Measurements from ENCODE around the gene GRK1.
"Not testable (repeated sequence)": the region's sequence is repeated elsewhere in the genome, so short reads cannot be mapped to it uniquely, and the experiment has no call there.

Gene GRK1

GRCh38 chr13:113750554-113751399 is 83.8 kb downstream of the GRK1 start:
- DNase-seq, result no peak
- H3K27ac Mint-ChIP-seq, result no peak overlapping the region
- H3K27me3 Mint-ChIP-seq (ENCODE audit: low read depth, poor library complexity), result peaks cover 31% of the 10 kb centered on the region

GRCh38 chr13:113751491-113751890 is 84.5 kb downstream of the GRK1 start:
- no peak for TF ChIP-seq CTCF (IDR thresholded peaks at IDR 0.05)
- Mint-ChIP-seq H3K4me3 (no peak overlapping the region), H3K9me3 (peaks cover 11% of the 10 kb centered on the region), H3K27me3 (ENCODE audit: low read depth, poor library complexity) (peaks cover 35% of the 10 kb centered on the region), H3K36me3 (ENCODE audit: low read depth) (no peaks in the 10 kb centered on the region), H3K27ac (no peak overlapping the region), H3K4me1 (peaks cover 5% of the 10 kb centered on the region)
- DNase-seq, result no peak

More at GRCh38 chr13:113750554-113751399, 83.8 kb downstream of the GRK1 start:
- peaks cover 11% of the 10 kb centered on the region for H3K9me3 Mint-ChIP-seq
- no peak for TF ChIP-seq CTCF (IDR thresholded peaks at IDR 0.05)
- no peaks in the 10 kb centered on the region for H3K36me3 Mint-ChIP-seq (ENCODE audit: low read depth)
- H3K4me1 Mint-ChIP-seq, result peaks cover 11% of the 10 kb centered on the region
- no peak overlapping the region for H3K4me3 Mint-ChIP-seq

- Mint-ChIP-seq H3K9me3 (peaks cover 11% of the 10 kb centered on the region), H3K27me3 (ENCODE audit: low read depth, poor library complexity) (peaks cover 35% of the 10 kb centered on the region)
- H3K4me3 Mint-ChIP-seq; H3K27ac Mint-ChIP-seq; H3K4me1 Mint-ChIP-seq; DNase-seq; H3K36me3 Mint-ChIP-seq (ENCODE audit: low read depth): not testable (repeated sequence)
Measured at GRCh38 chr13:113752211-113752986, 85.4 kb downstream of the GRK1 start.

- no peak for TF ChIP-seq CTCF (IDR thresholded peaks at IDR 0.05)
Measured at GRCh38 chr13:113753171-113753570, 86.2 kb downstream of the GRK1 start.

GRCh38 chr13:113754242-113754641 is 87.2 kb downstream of the GRK1 start:
- H3K4me3 Mint-ChIP-seq, result no peak overlapping the region
- H3K27ac Mint-ChIP-seq, result no peak overlapping the region
- no peaks in the 10 kb centered on the region for H3K36me3 Mint-ChIP-seq (ENCODE audit: low read depth)
- peaks cover 11% of the 10 kb centered on the region for H3K9me3 Mint-ChIP-seq
- peaks cover 17% of the 10 kb centered on the region for H3K4me1 Mint-ChIP-seq
- no peak for TF ChIP-seq CTCF (IDR thresholded peaks at IDR 0.05)
- DNase-seq, result no peak
- peaks cover 42% of the 10 kb centered on the region for H3K27me3 Mint-ChIP-seq (ENCODE audit: low read depth, poor library complexity)

More at GRCh38 chr13:113753171-113753570, 86.2 kb downstream of the GRK1 start:
- Mint-ChIP-seq H3K4me1 (peaks cover 11% of the 10 kb centered on the region), H3K27me3 (ENCODE audit: low read depth, poor library complexity) (peaks cover 37% of the 10 kb centered on the region), H3K9me3 (peaks cover 11% of the 10 kb centered on the region), H3K27ac (no peak overlapping the region), H3K4me3 (no peak overlapping the region), H3K36me3 (ENCODE audit: low read depth) (no peaks in the 10 kb centered on the region)
- no peak for DNase-seq

- H3K4me3 Mint-ChIP-seq, result no peak overlapping the region
- H3K4me1 Mint-ChIP-seq, result peaks cover 22% of the 10 kb centered on the region
- peaks cover 46% of the 10 kb centered on the region for H3K27me3 Mint-ChIP-seq (ENCODE audit: low read depth, poor library complexity)
- no peaks in the 10 kb centered on the region for H3K36me3 Mint-ChIP-seq (ENCODE audit: low read depth)
- DNase-seq, result no peak
- H3K9me3 Mint-ChIP-seq, result peaks cover 11% of the 10 kb centered on the region
- no peak overlapping the region for H3K27ac Mint-ChIP-seq
- no peak for TF ChIP-seq CTCF (IDR thresholded peaks at IDR 0.05)
Measured at GRCh38 chr13:113754691-113755090, 87.7 kb downstream of the GRK1 start.
